GM12872 (cell line): ENCODE measurements around the gene RNF180.

Source experiments
- CTCF ChIP-seq: IDR thresholded peaks from 3 replicates; pipeline ENCODE4 v1.5.1; 2011; ENCODE audit warnings: low read depth, mild to moderate bottlenecking, low read length, moderate library complexity; ENCODE audit not compliant: insufficient read depth

The RNF180 gene

DNA sequence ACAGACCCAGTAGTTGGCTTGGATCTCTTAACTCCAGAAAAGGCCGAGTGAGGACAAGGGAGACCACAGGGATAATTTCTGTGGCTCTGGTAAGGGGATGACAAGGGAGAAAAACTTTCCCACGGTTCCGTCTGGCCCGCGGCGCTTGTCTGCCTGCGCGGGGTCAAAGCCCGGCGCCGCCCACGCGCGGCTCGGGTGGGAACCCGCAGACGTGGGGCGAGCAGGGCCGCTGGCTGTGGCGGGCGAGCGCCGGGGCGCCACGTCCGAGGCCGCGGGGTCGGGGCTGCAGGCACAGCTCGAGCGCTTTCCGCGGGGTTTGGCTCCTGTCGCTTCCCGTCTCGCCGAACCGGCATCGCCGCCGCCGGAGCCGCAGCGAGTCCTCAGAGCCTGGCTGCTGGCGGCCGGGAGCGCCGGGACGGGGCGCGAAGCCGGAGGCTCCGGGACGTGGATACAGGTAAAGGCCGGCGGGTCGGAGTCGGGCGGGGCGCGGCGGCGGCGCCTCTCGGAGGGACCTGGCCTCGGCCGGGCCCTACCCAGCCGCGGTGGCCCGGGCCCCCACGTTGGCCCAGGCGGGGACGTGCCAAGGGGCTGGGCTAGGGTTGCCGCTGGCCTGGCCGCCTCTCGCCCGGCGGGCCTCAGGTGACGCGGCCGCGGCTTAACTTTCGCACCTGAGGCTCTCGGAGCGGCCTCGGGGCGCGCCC, at the start of gene RNF180:
Gene RNF180, plus strand, starts transcription at position 344 of the 701 bp plus-strand sequence. CDS start 34,965 bp downstream, outside the sequence.
- TF ChIP-seq CTCF: no peak

- TF ChIP-seq CTCF: no peak
Measured at GRCh38 chr5:64125521-64125920, 40.1 kb upstream of the RNF180 start.

GRCh38 chr5:64126202-64126741, 39.4 kb upstream of the RNF180 start:
- TF ChIP-seq CTCF: no peak

GRCh38 chr5:64140018-64140417, 25.6 kb upstream of the RNF180 start:
- TF ChIP-seq CTCF: no peak

DNA sequence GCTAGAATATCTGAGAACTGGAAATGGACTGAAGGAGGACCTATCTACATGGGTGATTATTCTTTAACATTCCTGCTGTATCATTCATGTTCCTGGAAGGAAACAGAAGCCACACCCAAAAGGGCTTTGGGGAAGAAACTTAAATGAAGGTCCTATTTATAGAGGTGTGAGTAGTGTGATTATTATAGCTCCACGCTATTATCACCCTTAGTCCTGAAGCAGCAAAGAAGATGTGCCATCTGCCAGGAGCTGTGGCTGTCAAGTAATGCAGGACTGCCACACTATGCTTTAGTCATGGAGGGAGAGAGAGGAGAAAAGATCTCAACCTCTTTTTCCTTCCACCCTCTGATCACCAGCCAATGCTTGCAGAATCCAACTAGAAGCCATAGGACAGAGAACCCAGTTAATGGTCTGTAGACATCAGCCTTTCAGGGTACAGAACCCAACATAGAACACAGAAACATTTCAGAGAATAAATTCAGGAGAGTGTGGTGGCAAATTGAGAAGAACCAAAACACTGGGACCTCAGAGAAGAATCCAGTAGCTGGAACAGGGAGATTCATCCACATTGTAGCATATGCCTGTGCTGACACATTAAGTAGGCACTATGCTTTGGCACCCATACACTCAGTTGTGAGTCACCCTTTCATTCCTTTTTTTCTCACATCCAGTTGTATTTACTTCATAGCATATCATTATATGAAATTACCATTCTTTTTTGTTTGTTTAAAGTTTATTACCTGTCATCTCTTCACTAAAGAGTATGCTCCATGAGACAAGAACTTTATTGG, 21.0 kb upstream of the RNF180 start:
- TF ChIP-seq CTCF: no peak

- no peak for TF ChIP-seq CTCF
Measured at GRCh38 chr5:64145216-64145895, 20.3 kb upstream of the RNF180 start.

- TF ChIP-seq CTCF: no peak
Measured at GRCh38 chr5:64147379-64147778, 18.3 kb upstream of the RNF180 start.
